CD4-positive, alpha-beta memory T cell (primary cell): ENCODE data around the gene AMDHD2. TPM values are rescaled to one million over a fixed set of nuclear protein-coding genes. Genes with fewer than 3 reads are reported as not detected.

Source experiments
- CTCF ChIA-PET: fragments of 350-600 bp; sonication (Branson Sonifier 250); formaldehyde crosslinking; loops from one replicate; lab custom pipeline; 2021; ENCODE audit warnings: inconsistent platforms; ENCODE audit not compliant: partially characterized antibody; lab: Charles Lee
- POLR2A ChIA-PET: fragments of 350-600 bp; sonication (Branson Sonifier 250); formaldehyde crosslinking; loops from one replicate; lab custom pipeline; 2021; ENCODE audit not compliant: partially characterized antibody; lab: Charles Lee
- DNase-seq, 5 donors: peaks; one replicate each; pipeline versions ENCODE4 v3.0.0 to v3.0.0-alpha.2; 2020 to 2022; ENCODE audit warnings: mixed read lengths in 1 of 5
- H3K27ac ChIP-seq: one replicate; pipeline ENCODE4 v1.7.0; 2013; ENCODE audit warnings: low read depth, low read length
- H3K27me3 ChIP-seq: 2 replicates; pipeline ENCODE4 v1.7.0; 2013; ENCODE audit warnings: mild to moderate bottlenecking, low read length, moderate library complexity; ENCODE audit not compliant: insufficient read depth
- H3K36me3 ChIP-seq: 2 replicates; pipeline ENCODE4 v1.7.0; 2013; ENCODE audit warnings: mild to moderate bottlenecking, low read length, moderate library complexity; ENCODE audit not compliant: insufficient read depth
- H3K4me1 ChIP-seq: 2 replicates; pipeline ENCODE4 v1.7.0; 2013; ENCODE audit warnings: mild to moderate bottlenecking, low read length, moderate library complexity; ENCODE audit not compliant: insufficient read depth
- H3K4me3 ChIP-seq, 2 donors: one replicate each; pipeline ENCODE4 v1.7.0; 2013; ENCODE audit warnings: low read length in 2 of 2, mild to moderate bottlenecking in 1 of 2
- H3K9me3 ChIP-seq, 2 donors: one replicate each; pipeline ENCODE4 v1.7.0; 2013; ENCODE audit warnings: low read length in 2 of 2, control low read depth in 1 of 2; ENCODE audit not compliant: control insufficient read depth in 1 of 2
- H3K27ac Mint-ChIP-seq, 7 donors: one replicate each; pipeline ENCODE4 v1.8.0; 2020 to 2021; ENCODE audit warnings: mixed read lengths in 7 of 7, mild to moderate bottlenecking in 6 of 7, inconsistent platforms in 3 of 7, moderate library complexity in 3 of 7
- H3K27me3 Mint-ChIP-seq, 2 donors: one replicate each; pipeline ENCODE4 v1.8.0; 2020 to 2021; ENCODE audit warnings: mixed read lengths in 2 of 2
- H3K36me3 Mint-ChIP-seq, 2 donors: one replicate each; pipeline ENCODE4 v1.8.0; 2020 to 2021; ENCODE audit warnings: mixed read lengths in 2 of 2, inconsistent platforms in 1 of 2, mild to moderate bottlenecking in 1 of 2
- H3K4me1 Mint-ChIP-seq, 4 donors: one replicate each; pipeline ENCODE4 v1.8.0; 2020 to 2021; ENCODE audit warnings: mixed read lengths in 4 of 4, mild to moderate bottlenecking in 1 of 4
- H3K4me3 Mint-ChIP-seq, 8 donors: one replicate each; pipeline ENCODE4 v1.8.0; 2020 to 2021; ENCODE audit warnings: mixed read lengths in 8 of 8, mild to moderate bottlenecking in 7 of 8, moderate library complexity in 6 of 8, inconsistent platforms in 3 of 8
- H3K9me3 Mint-ChIP-seq, 8 donors: one replicate each; pipeline ENCODE4 v1.8.0; 2020 to 2021; ENCODE audit warnings: mixed read lengths in 8 of 8, mild to moderate bottlenecking in 5 of 8, inconsistent platforms in 3 of 8, moderate library complexity in 1 of 8
- intact Hi-C: fragments of 100-400 bp; cut with micrococcal nuclease; formaldehyde crosslinking; loops from one replicate; pipeline ENCODE4 v1.15.1; 2023
- polyA plus RNA-seq, 2 donors: library from polyadenylated mRNA; unstranded; fragments of 300-500 nt; fragmentation: Illumina TruSeq; gene quantifications; one replicate each; pipeline ENCODE4 v1.2.3, GENCODE V29; 2021
- total RNA-seq, 2 experiments: library from RNA; stranded (reverse); gene quantifications; one replicate each; pipeline ENCODE4 v1.2.3, GENCODE V29; 2021

Gene AMDHD2
- total and polyA plus RNA-seq, 4 experiments from 2014 or later, result 17.0 to 121 (median 68.1) TPM

DNA sequence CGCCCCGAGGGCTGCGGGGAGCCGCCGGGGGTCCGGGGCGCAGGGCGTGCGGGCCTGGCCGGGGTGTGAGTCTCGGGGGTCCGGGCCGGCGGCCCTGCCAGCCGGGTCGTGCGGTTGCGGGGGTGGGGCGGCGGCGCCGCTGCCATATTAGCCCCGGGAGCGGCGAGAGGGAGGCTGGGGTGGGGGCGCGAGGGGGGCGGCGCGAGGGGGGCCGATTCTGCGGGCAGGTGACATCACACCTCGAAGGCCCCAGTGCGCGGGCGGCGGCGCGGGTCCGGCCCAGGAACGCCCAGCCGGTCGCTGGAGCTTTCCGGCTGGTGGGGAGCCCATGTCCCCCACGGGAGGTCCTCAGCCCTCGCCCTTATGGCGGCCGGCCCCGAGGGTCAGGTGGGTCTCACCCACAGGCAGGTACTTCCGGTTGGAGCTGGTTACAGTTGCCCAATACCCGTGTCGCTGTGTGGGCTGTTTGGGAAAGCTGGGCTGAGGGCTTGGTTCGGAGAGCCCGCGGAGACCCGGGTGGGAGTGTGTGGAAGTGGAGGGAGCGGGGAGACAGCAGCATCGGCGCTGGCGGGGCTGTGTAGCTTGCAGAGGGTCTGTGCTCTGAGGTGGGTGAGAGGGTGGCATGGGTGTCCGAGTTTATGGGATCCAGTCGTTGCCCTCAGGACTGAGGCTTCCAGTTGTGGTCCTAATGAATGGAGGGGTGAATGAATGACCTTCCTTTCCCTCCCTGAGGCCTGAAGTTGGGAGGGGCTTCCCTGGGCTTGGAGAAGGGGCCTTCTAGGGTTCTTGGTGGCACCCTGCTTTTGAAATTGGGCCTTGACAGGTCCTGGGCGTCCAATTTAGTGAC lies 5.6 kb upstream of the AMDHD2 start:
- peak overlapping the region; percentile 90 to 93 (median 92) for H3K4me3 Mint-ChIP-seq
- intact Hi-C loops, result loop anchor here (5.0 to 10.0 kb wide), 2 partner anchors 158 to 250 kb away; partner anchors contain the start of gene RNPS1
- peaks cover 57% of the 10 kb centered on the region for H3K4me1 ChIP-seq
- peaks cover under 1 to 28% of the 10 kb centered on the region in 2 donors for H3K36me3 Mint-ChIP-seq
- H3K27ac Mint-ChIP-seq, result peak overlapping the region; percentile 91 to 98 (median 97)
- H3K36me3 ChIP-seq, result no peaks in the 10 kb centered on the region
- peaks cover 35 to 73% (median 51%) of the 10 kb centered on the region in 4 donors for H3K4me1 Mint-ChIP-seq
- DNase-seq, result peak in 2 of 5 donors; percentile 44 to 64
- CTCF ChIA-PET, result interaction anchor here (1.7 kb wide), 1 partner anchor 13 kb away, joined by 4 read pairs; no protein-coding TSS in a partner anchor
- H3K9me3 ChIP-seq, result no peaks in the 10 kb centered on the region
- POLR2A ChIA-PET, result interaction anchor here (1.1 to 6.1 kb wide), 13 partner anchors 11 to 554 kb away, joined by 3 to 101 read pairs (median 5); partner anchors contain the start of genes CEMP1, ECI1, FLYWCH2 and MLST8
- peak overlapping the region; percentile 94 for H3K27ac ChIP-seq
- no peaks in the 10 kb centered on the region for H3K27me3 ChIP-seq
- H3K27me3 Mint-ChIP-seq, result no peaks in the 10 kb centered on the region
- peak overlapping the region; percentile 74 to 77 for H3K4me3 ChIP-seq
- peaks cover 0 to 7% (median 0%) of the 10 kb centered on the region in 8 donors for H3K9me3 Mint-ChIP-seq

DNA sequence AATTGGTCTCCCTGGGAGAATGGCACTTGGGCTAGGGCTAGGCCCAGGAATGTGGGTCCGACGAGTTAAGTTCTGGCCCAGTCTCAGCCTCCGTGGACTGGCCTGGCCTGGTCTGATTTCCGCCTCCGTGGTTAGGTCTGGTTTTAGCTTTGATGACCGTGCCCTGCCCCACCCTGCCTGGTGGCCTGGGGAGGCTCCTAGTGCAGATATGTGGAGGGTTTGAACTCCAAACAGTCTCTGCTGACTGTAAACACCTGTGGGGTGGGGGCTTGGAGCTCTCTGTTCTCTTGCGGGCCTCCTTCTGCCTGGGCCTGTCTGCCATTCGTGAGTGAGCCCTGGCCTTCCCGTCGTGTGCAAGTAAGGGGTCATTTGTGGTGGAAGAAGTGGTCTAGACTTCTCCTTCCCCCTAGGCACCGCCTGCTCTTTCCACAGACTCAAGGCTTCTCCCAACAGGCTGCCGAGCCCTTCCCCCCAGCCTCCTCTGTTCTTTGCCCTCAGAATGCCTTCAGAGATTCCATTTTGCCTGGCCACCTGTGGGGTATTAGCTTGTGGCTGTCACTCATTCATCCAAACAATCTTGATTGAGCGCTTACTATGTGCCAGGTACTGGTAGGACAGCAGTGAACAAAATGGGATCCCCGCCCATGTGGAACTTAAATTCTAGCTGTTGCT lies 4.9 kb upstream of the AMDHD2 start:
- peaks cover 61% of the 10 kb centered on the region for H3K4me1 ChIP-seq
- ChIA-PET POLR2A (interaction anchor here (1.0 to 6.1 kb wide), 9 partner anchors 17 to 555 kb away, joined by 3 to 101 read pairs (median 5); partner anchors contain the start of genes ABCA3, CEMP1, ECI1 and FLYWCH2), CTCF (interaction anchor here (1.7 kb wide), 1 partner anchor 14 kb away, joined by 4 read pairs; no protein-coding TSS in a partner anchor)
- Mint-ChIP-seq H3K27ac (peak overlapping the region; percentile 91 to 98 (median 97)), H3K4me3 (peak overlapping the region; percentile 90 to 93 (median 92)), H3K9me3 (peaks cover 0 to 9% (median 0%) of the 10 kb centered on the region in 8 donors), H3K27me3 (no peaks in the 10 kb centered on the region), H3K4me1 (peaks cover 40 to 79% (median 57%) of the 10 kb centered on the region in 4 donors), H3K36me3 (peaks cover 6 to 32% of the 10 kb centered on the region in 2 donors)
- no peaks in the 10 kb centered on the region for H3K9me3 ChIP-seq
- H3K4me3 ChIP-seq, result peak overlapping the region in 1 of 2 donors; percentile 77
- intact Hi-C loops, result loop anchor here (10.0 kb wide), 1 partner anchor 251 kb away; the partner anchor contains the start of gene RNPS1
- no peaks in the 10 kb centered on the region for H3K36me3 ChIP-seq
- peak overlapping the region; percentile 94 for H3K27ac ChIP-seq
- no peaks in the 10 kb centered on the region for H3K27me3 ChIP-seq
- peak in 1 of 5 donors; percentile 38 for DNase-seq

DNA sequence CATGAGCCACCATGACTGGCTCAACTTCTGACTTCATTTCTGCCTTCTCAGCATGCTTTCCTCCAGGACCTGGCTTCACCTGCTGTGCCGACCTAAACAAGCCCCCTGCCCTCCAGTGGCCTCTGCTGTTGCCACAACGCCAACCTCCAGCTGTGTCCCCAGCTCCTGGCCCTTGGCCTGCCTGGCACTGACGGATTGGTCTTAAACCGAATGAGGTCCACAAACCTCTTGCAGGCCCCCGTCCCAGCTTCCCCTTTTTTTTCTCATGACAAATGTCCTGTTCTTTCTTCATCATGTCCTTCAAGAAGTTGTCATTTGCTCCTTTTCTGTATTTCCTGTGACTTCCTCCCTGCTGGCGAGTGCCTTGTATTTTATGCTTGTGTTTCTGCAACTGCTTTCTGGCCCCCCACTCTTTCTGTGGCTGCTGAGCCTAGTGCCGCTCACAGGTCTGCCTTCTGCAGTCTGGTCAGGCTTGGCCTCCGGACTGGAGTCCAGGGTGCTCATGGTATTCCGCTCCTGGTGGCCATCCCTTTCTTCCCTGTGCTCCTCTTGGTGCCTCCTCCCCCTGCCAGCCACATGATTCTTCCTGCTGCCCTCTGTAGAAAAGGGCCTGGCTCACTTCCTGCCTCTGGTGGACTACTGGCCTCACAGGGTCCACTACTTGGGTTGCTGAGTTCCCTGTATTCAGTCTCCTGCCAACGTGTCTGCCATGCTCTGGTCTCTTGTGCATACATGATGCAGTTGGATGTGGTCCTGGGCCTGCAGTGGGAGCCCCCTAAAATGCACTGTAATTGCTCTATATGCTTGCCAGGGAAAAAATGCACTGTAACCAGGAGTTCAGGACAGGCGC lies 3.6 kb upstream of the AMDHD2 start:
- H3K4me3 Mint-ChIP-seq, result peak overlapping the region; percentile 71 to 93 (median 91)
- peaks cover 6 to 41% of the 10 kb centered on the region in 2 donors for H3K36me3 Mint-ChIP-seq
- peak overlapping the region; percentile 84 to 98 (median 91) for H3K27ac Mint-ChIP-seq
- Histone ChIP-seq H3K4me1 (peaks cover 70% of the 10 kb centered on the region), H3K27me3 (no peaks in the 10 kb centered on the region), H3K4me3 (no peak overlapping the region), H3K36me3 (no peaks in the 10 kb centered on the region), H3K9me3 (no peaks in the 10 kb centered on the region), H3K27ac (no peak overlapping the region)
- ChIA-PET POLR2A (interaction anchor here (4.4 to 6.1 kb wide), 2 partner anchors 16 to 21 kb away, joined by 26 to 101 read pairs; partner anchors contain the start of genes CEMP1 and PDPK1), CTCF (no interaction called here)
- peaks cover 0 to 1% of the 10 kb centered on the region in 2 donors for H3K27me3 Mint-ChIP-seq
- H3K4me1 Mint-ChIP-seq, result peaks cover 46 to 91% (median 64%) of the 10 kb centered on the region in 4 donors
- no peak for DNase-seq
- intact Hi-C loops, result loop anchor here (10.0 kb wide), 1 partner anchor 252 kb away; the partner anchor contains the start of gene RNPS1
- peaks cover 0 to 9% (median 0%) of the 10 kb centered on the region in 8 donors for H3K9me3 Mint-ChIP-seq

DNA sequence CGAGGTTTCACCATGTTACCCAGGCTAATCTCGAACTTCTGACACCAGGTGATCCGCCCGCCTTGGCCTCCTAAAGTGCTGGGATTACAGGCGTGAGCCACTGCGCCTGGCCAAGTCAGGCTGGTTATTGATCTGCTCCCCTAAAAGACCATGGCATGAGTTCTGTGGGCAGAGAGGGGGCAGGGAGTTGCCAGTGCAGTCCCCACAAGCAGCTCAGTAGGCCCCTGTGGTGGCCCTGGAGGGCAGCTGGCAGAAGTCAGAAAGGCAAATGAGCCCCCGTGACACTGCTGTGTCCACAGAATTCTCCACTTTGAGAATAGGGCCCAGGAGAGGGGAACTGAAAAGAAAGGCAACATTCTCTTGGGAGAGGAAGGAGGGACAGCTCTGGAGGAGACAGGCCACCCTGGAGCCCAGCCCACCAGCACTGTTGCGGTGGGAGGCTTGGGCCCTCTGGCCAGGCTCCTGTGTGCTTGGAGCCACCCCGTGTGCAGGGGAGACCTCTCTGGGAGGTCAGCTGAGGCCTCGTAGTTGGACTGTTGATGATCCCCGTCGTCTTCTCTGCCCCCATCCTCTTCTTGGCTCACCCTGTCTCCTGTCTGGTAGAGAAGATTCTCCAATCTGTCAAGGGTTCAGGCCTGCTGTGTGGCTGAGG lies 2.1 kb upstream of the AMDHD2 start:
- Mint-ChIP-seq H3K4me1 (peaks cover 39 to 79% (median 59%) of the 10 kb centered on the region in 4 donors), H3K9me3 (peaks cover 0 to 7% (median 0%) of the 10 kb centered on the region in 8 donors), H3K27ac (peak overlapping the region; percentile 13 to 97 (median 84)), H3K27me3 (peaks cover 0 to 1% of the 10 kb centered on the region in 2 donors), H3K4me3 (peak overlapping the region in 3 of 8 donors; percentile 50 to 93 (median 71)), H3K36me3 (peaks cover 6 to 44% of the 10 kb centered on the region in 2 donors)
- ChIA-PET CTCF (no interaction called here), POLR2A (interaction anchor here (1.5 to 7.0 kb wide), 2 partner anchors 14 to 19 kb away, joined by 5 to 170 read pairs; partner anchors contain the start of genes CEMP1 and PDPK1)
- Histone ChIP-seq H3K9me3 (no peaks in the 10 kb centered on the region), H3K4me3 (no peak overlapping the region), H3K4me1 (peaks cover 67% of the 10 kb centered on the region), H3K36me3 (no peaks in the 10 kb centered on the region), H3K27ac (peak overlapping the region; percentile 25), H3K27me3 (no peaks in the 10 kb centered on the region)
- no peak for DNase-seq
- intact Hi-C loops, result loop anchor here (10.0 kb wide), 1 partner anchor 253 kb away; the partner anchor contains the start of gene RNPS1

DNA sequence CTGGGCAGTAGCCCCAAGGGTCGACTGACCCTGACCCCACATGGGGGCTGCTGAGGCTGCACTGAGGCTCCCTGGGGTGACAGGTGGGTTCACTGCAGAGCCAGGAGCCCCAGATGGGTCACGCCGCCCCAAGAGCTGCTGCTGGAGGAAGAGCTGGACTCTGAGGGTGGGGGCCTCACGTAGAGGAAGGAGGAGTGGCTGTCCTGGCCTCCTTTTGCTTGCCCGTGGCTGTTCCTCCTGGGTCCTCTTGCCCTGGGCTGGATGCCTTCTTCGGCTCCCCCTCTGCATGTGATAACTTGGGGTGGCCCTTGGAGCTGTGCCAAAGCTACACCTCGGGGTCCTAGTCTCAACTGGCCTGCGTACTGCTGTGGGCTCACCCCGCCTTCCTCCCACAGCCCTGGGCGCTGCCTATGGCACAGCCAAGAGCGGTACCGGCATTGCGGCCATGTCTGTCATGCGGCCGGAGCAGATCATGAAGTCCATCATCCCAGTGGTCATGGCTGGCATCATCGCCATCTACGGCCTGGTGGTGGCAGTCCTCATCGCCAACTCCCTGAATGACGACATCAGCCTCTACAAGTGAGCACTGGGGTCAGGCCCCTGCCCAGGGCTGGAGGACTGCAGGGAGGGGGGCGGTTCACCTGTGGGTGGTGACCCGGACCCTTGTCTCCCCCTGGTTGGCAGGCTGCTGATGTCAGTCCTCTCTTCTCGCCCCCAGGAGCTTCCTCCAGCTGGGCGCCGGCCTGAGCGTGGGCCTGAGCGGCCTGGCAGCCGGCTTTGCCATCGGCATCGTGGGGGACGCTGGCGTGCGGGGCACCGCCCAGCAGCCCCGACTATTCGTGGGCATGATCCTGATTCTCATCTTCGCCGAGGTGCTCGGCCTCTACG lies 1.1 kb upstream of the AMDHD2 start:
- peaks cover 64% of the 10 kb centered on the region for H3K4me1 ChIP-seq
- ChIA-PET CTCF (interaction anchor here (0.9 kb wide), 1 partner anchor 13 kb away, joined by 4 read pairs; no protein-coding TSS in a partner anchor), POLR2A (interaction anchor here (0.9 to 7.0 kb wide), 7 partner anchors 10 to 736 kb away, joined by 3 to 170 read pairs (median 5); partner anchors contain the start of genes CEMP1, ELOB, NUBP2 and PDPK1)
- no peak overlapping the region for H3K4me3 ChIP-seq
- no peaks in the 10 kb centered on the region for H3K27me3 ChIP-seq
- Mint-ChIP-seq H3K9me3 (peaks cover 0 to 10% (median 0%) of the 10 kb centered on the region in 8 donors), H3K4me1 (peaks cover 39 to 76% (median 58%) of the 10 kb centered on the region in 4 donors), H3K36me3 (peaks cover 7 to 50% of the 10 kb centered on the region in 2 donors), H3K27me3 (peaks cover 0 to 1% of the 10 kb centered on the region in 2 donors), H3K27ac (peak overlapping the region; percentile 91 to 96 (median 95)), H3K4me3 (peak overlapping the region; percentile 72 to 94 (median 79))
- peak in 1 of 5 donors; percentile 42 for DNase-seq
- no peaks in the 10 kb centered on the region for H3K36me3 ChIP-seq
- H3K27ac ChIP-seq, result peak overlapping the region; percentile 49
- H3K9me3 ChIP-seq, result no peaks in the 10 kb centered on the region
- intact Hi-C loops, result loop anchor here (10.0 kb wide), 1 partner anchor 254 kb away; the partner anchor contains the start of gene RNPS1
